ENCODE results near the gene NCBP1.

NCBP1 gene

DNA sequence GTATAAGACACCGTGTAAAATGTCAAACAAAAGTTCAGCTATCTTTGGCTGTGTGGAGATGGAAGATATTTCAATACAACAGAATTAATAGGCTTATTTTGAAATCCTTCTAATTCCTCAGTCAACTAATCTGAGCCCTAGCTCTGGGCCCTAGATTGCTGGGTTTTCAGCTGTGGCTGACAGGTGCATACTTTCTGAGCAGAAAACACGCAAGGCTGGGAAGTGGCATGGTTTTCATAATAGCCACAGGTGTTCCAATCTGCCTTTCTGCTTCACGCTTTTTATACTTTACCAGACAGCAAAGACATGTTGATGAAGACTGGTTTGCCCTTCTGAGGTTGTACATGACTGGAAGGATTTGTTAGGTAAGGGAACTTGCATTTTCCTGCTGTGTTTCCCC is 84.2 kb downstream of the NCBP1 start:
- DNase-seq: no peak

DNA sequence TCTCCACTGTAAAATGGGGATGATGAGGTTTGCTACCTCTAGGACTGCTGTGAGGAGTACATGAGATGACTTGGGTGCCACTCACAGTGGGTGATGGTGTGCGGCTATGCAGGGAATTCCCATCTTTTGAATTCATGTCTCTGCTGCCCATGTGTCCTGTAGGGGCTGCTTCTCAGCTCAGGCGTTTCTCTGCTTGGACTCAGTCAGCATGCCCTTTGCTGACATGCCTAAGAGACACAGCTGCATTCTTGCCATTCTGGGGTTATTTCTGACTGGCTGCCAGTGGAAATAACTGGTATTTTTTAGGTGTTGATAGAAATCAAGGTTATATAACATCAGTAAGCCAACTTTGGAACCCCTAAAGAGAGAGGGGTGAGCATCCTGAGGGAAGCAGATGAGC is 87.8 kb downstream of the NCBP1 start:
- no peak for DNase-seq

GRCh38 chr9:97722331-97722730 is 88.7 kb downstream of the NCBP1 start:
- DNase-seq: no peak

All from effector CD8-positive, alpha-beta T cell (primary cell).